ENCODE data around the gene CRHR1. TPM values are rescaled to one million over a fixed set of nuclear protein-coding genes. Genes with fewer than 3 reads are reported as not detected.

The CRHR1 gene
- total RNA-seq, 2 experiments from 2014 or later = not detected

DNA sequence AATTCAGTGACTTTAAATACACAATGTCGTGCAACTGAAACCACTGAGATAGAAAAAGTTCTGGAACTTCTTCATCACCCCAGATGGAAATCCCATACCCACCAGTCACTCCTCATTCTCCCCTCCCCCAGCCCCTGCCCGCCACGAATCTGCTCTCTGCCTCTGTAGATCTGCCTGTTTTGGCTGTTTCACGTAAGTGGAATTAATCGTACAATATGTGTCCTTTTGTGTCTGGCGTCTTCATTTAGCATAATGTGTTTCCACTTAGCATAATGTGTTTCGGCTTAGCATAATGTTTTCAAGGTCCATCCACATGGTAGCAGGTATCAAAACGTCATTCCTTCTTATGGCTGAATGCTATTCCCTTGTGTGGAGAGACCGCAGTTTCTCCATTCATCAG is 57.1 kb downstream of the CRHR1 start:
- POLR2A ChIA-PET = no interaction called here
- DNase-seq (no peak), ATAC-seq (no peak)
- no peak for TF ChIP-seq CTCF (IDR thresholded peaks at IDR 0.05)
- no peaks in the 10 kb centered on the region for H3K9me3 Mint-ChIP-seq
- H3K36me3 Mint-ChIP-seq (ENCODE audit: low read depth) = no peaks in the 10 kb centered on the region
- no peaks in the 10 kb centered on the region for H3K27me3 Mint-ChIP-seq
- no peaks in the 10 kb centered on the region for H3K4me1 Mint-ChIP-seq (ENCODE audit: low read depth)
- no peak overlapping the region for H3K27ac Mint-ChIP-seq
- no peak overlapping the region for H3K4me3 Mint-ChIP-seq
- CTCF ChIA-PET = interaction anchor here (1.1 kb wide), 1 partner anchor 9 kb away, joined by 4 read pairs; no protein-coding TSS in a partner anchor
- intact Hi-C loops (cut with micrococcal nuclease) = no loop called here

DNA sequence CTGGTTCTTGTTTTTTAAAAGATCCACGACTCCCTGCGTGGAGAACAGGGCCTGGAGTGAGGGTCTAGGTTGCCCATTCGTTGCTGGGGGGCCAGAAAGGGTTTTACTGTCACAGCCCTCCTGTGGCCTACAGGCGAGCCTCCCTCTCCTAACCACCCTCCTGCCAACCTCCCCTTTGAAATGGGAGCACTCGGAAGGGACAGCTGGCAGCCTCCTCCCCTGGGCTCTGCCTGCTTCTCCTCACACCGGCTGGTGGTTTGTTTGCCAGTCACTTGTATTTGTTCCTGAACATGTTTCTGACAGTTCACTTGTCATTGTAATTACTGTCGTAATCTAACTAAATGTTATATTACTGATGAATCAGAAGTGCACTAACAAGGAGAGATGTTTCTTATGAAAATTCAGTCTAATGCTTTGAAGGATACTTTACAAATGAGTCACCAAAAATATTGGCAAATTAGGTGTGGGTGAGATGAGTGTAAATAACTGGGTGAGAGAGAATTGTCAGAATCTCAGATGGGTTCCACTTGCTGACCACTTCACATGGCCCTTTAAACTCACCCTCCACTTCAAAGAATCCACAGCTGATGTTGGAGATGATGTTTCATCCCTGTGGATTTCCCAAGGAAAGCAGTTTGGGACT is 57.9 kb downstream of the CRHR1 start:
- H3K4me1 Mint-ChIP-seq (ENCODE audit: low read depth) = no peaks in the 10 kb centered on the region
- no peak overlapping the region for H3K27ac Mint-ChIP-seq
- intact Hi-C loops (cut with micrococcal nuclease) = no loop called here
- ChIA-PET CTCF (interaction anchor here (1.1 to 1.5 kb wide), 2 partner anchors 10 kb away, joined by 4 to 5 read pairs; no protein-coding TSS in a partner anchor), POLR2A (no interaction called here)
- no peaks in the 10 kb centered on the region for H3K9me3 Mint-ChIP-seq
- TF ChIP-seq CTCF (IDR thresholded peaks at IDR 0.05) = no peak
- no peaks in the 10 kb centered on the region for H3K36me3 Mint-ChIP-seq (ENCODE audit: low read depth)
- H3K27me3 Mint-ChIP-seq = no peaks in the 10 kb centered on the region
- DNase-seq (no peak), ATAC-seq (no peak)
- H3K4me3 Mint-ChIP-seq = no peak overlapping the region

DNA sequence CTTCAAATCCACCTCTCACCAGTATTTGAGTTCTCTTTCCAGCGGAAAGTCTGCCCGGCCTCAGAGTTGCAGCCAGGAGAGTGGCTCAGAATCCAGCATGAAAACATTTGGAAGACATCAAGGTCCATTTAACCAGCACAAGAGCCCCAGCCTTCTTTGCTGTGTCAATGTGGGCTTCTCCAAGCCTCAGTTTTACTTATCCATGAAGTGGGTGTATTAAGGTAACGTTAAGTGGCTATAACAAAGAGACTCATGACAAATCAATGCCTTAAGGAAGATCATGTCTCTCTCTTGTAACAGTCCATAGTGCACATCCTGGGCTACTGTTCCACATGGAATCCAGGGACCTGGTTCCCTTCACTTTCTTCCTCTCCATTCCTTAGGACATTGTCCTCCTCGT is 59.6 kb downstream of the CRHR1 start:
- intact Hi-C loops (cut with micrococcal nuclease) = no loop called here
- Mint-ChIP-seq H3K4me1 (ENCODE audit: low read depth) (no peaks in the 10 kb centered on the region), H3K27ac (no peak overlapping the region), H3K9me3 (no peaks in the 10 kb centered on the region), H3K27me3 (no peaks in the 10 kb centered on the region), H3K36me3 (ENCODE audit: low read depth) (no peaks in the 10 kb centered on the region), H3K4me3 (no peak overlapping the region)
- ChIA-PET CTCF (interaction anchor here (1.4 to 1.5 kb wide), 2 partner anchors 8 to 106 kb away, joined by 3 to 5 read pairs; no protein-coding TSS in a partner anchor), POLR2A (no interaction called here)
- no peak for ATAC-seq
- no peak for TF ChIP-seq CTCF (IDR thresholded peaks at IDR 0.05)
- no peak for DNase-seq

DNA sequence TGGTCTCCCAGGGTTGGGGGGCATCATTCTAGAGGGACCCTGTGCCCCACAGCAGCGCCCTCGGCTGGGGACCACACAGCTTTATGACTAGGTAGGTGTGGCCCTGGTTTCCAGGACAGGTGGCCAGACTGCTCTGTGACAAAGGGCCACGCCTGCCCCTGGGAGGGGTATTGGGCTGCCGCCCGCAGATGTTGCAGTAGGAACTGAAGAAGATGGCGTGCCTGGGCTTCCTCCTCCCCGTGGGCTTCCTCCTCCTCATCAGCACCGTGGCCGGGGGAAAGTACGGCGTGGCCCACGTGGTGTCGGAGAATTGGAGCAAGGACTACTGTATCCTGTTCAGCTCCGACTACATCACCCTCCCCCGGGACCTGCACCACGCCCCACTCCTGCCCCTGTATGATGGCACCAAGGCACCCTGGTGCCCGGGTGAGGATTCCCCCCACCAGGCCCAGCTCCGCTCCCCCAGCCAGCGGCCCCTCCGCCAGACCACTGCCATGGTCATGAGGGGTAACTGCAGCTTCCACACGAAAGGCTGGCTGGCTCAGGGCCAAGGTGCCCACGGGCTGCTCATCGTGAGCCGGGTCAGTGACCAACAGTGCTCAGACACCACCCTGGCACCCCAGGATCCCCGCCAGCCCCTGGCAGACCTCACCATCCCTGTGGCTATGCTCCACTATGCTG is 60.7 kb downstream of the CRHR1 start, which contains the start of gene SPPL2C:
SPPL2C (plus strand) TSS at position 187 of the 681 bp plus-strand sequence; CDS start at position 213, 26 bp downstream.
- no peak for ATAC-seq
- no peak within 1 kb of the TSS for H3K4me3 Mint-ChIP-seq

More for the DNA sequence above, 60.7 kb downstream of the CRHR1 start, which contains the start of gene SPPL2C:
- no peak for DNase-seq
- Mint-ChIP-seq H3K9me3 (no peaks in the 10 kb centered on the region), H3K36me3 (ENCODE audit: low read depth) (no peaks in the 10 kb centered on the region), H3K27ac (no peak within 1 kb of the TSS), H3K4me1 (ENCODE audit: low read depth) (no peaks in the 10 kb centered on the region), H3K27me3 (no peaks in the 10 kb centered on the region)
- TF ChIP-seq CTCF (IDR thresholded peaks at IDR 0.05) = no peak
- intact Hi-C loops (cut with micrococcal nuclease) = no loop called here
- POLR2A ChIA-PET = no interaction called here
- CTCF ChIA-PET = interaction anchor here (1.4 kb wide), 1 partner anchor 105 kb away, joined by 3 read pairs; no protein-coding TSS in a partner anchor
